OCI-LY7 (cell line): ENCODE results near the gene SETD7. TPM values are rescaled to one million over a fixed set of nuclear protein-coding genes. Genes with fewer than 3 reads are reported as not detected.

Experiments used
- BruUV-seq: library from RNA; stranded (reverse); fragments of 400-500 nt; replicated peaks from 2 replicates; lab custom pipeline; 2021; lab: Mats Ljungman, UMichigan
- CTCF ChIA-PET: fragments of 300-600 bp; sonication (Branson Sonifier 250); formaldehyde crosslinking; loops from one replicate; lab custom pipeline; 2022; ENCODE audit warnings: antibody characterized with exemption; ENCODE audit not compliant: unreplicated experiment; lab: Charles Lee
- POLR2A ChIA-PET: fragments of 300-600 bp; sonication (Branson Sonifier 250); formaldehyde crosslinking; loops from one replicate; lab custom pipeline; 2022; ENCODE audit warnings: antibody characterized with exemption; lab: Charles Lee
- DNase-seq: peaks from one replicate; pipeline ENCODE4 v3.0.0-alpha.2; 2015; ENCODE audit warnings: low spot score
- H2AFZ ChIP-seq: fragments of 200-600 bp; sonication (generic), shearing (Covaris generic); 2 replicates; pipeline ENCODE4 v1.6.1; 2014; ENCODE audit warnings: mild to moderate bottlenecking, antibody characterized with exemption, low read length, moderate library complexity
- H3K27ac ChIP-seq: fragments of 200-600 bp; sonication (generic); 2 replicates; pipeline ENCODE4 v1.5.1; 2014; ENCODE audit warnings: mixed run types, low read depth, mild to moderate bottlenecking, moderate library complexity, low read length, inconsistent platforms; ENCODE audit not compliant: poor library complexity, severe bottlenecking
- H3K36me3 ChIP-seq: fragments of 200-600 bp; sonication (generic); 2 replicates; pipeline ENCODE4 v1.6.1; 2014; ENCODE audit warnings: mild to moderate bottlenecking, antibody characterized with exemption, low read length, moderate library complexity, mixed read lengths; ENCODE audit not compliant: insufficient read depth
- H3K4me1 ChIP-seq: fragments of 200-600 bp; sonication (generic); 2 replicates; pipeline ENCODE4 v1.5.1; 2014; ENCODE audit warnings: mild to moderate bottlenecking, low read length; ENCODE audit not compliant: insufficient read depth, poor library complexity, severe bottlenecking
- H3K4me2 ChIP-seq: fragments of 200-600 bp; sonication (generic); 2 replicates; pipeline ENCODE4 v1.6.1; 2014; ENCODE audit warnings: mild to moderate bottlenecking, low read length
- H3K4me3 ChIP-seq: fragments of 200-600 bp; sonication (generic); 2 replicates; pipeline ENCODE4 v1.5.1; 2014; ENCODE audit warnings: mild to moderate bottlenecking, low read depth, low read length; ENCODE audit not compliant: poor library complexity, severe bottlenecking
- H3K79me2 ChIP-seq: fragments of 200-600 bp; sonication (generic); 2 replicates; pipeline ENCODE4 v1.6.1; 2016; ENCODE audit warnings: low read depth, mild to moderate bottlenecking, low read length, moderate library complexity, mixed read lengths; ENCODE audit not compliant: insufficient read depth
- H3K9me2 ChIP-seq: fragments of 200-600 bp; sonication (generic); 2 replicates; pipeline ENCODE4 v1.6.1; 2016; ENCODE audit warnings: mild to moderate bottlenecking, low read length, mixed read lengths; ENCODE audit not compliant: insufficient read depth
- H3K9me3 ChIP-seq: fragments of 200-600 bp; sonication (generic); 2 replicates; pipeline ENCODE4 v1.6.1; 2014; ENCODE audit warnings: mild to moderate bottlenecking, mixed run types, low read length, mixed read lengths
- H4K20me1 ChIP-seq: fragments of 200-600 bp; sonication (generic); 2 replicates; pipeline ENCODE4 v1.6.1; 2014; ENCODE audit warnings: mild to moderate bottlenecking, antibody characterized with exemption, low read length, moderate library complexity, mixed read lengths; ENCODE audit not compliant: insufficient read depth
- EZH2phosphoT487 ChIP-seq: fragments of 200-600 bp; sonication (generic); IDR thresholded peaks from 2 replicates; pipeline ENCODE4 v1.6.1; 2018; ENCODE audit warnings: low read depth, borderline replicate concordance, mild to moderate bottlenecking, mixed run types, antibody characterized with exemption, low read length, moderate library complexity, mixed read lengths
- intact Hi-C: fragments of 100-400 bp; cut with micrococcal nuclease; formaldehyde crosslinking; loops from one replicate; pipeline ENCODE4 v1.10.0; 2022; ENCODE audit not compliant: unreplicated experiment
- total RNA-seq, 2 experiments: library from RNA; depleted of rRNA in 1 of 2; stranded (reverse); fragments of >200 nt in 1 of 2; shearing (Covaris generic) in 1 of 2; gene quantifications; 2 replicates each; pipeline ENCODE4 v1.2.3, GENCODE V29; 2014 to 2022
- TF ChIP-seq, protein P1 (sequence below): fragments of 200-600 bp; sonication (generic); conservative IDR thresholded peaks from 2 replicates; pipeline ENCODE4 v1.5.1; 2014; ENCODE audit warnings: mild to moderate bottlenecking, antibody characterized with exemption, low read length, moderate library complexity, mixed read lengths

Gene SETD7
- total RNA-seq, 2 experiments from 2014 or later = 17.6 to 37.3 TPM

DNA sequence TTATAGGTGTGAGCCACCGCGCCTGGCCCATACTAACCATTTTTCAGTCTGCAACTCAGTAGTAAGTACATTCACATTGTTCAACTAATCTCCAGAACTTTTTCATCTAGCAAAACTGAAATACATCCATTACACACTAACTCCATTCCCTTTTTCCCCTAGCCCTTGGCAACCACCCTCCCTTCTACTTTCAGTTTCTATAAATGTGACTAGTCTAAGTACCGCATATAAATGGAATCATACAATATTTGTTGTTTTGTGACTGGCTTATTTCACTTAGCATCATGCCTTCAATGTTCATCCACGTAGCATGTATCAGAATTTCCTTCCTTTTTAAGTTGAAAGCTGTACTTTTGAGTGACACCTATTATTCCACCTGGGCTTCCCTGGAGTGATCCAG is 44.6 kb upstream of the SETD7 start:
- Histone ChIP-seq H4K20me1 (no peaks in the 10 kb centered on the region), H3K9me3 (no peaks in the 10 kb centered on the region), H3K79me2 (no peaks in the 10 kb centered on the region), H2AFZ (no peak overlapping the region), H3K4me1 (no peaks in the 10 kb centered on the region), H3K36me3 (no peaks in the 10 kb centered on the region), H3K27ac (no peak overlapping the region), H3K4me2 (no peak overlapping the region), H3K9me2 (no peaks in the 10 kb centered on the region), H3K4me3 (no peak overlapping the region)
- POLR2A ChIA-PET = interaction anchor here (0.7 kb wide), 1 partner anchor 916 kb away, joined by 3 read pairs; no protein-coding TSS in a partner anchor
- no TSS peak for BruUV-seq
- intact Hi-C loops = no loop called here
- TF ChIP-seq EZH2phosphoT487 = no peak
- DNase-seq = no peak
- CTCF ChIA-PET = no interaction called here

DNA sequence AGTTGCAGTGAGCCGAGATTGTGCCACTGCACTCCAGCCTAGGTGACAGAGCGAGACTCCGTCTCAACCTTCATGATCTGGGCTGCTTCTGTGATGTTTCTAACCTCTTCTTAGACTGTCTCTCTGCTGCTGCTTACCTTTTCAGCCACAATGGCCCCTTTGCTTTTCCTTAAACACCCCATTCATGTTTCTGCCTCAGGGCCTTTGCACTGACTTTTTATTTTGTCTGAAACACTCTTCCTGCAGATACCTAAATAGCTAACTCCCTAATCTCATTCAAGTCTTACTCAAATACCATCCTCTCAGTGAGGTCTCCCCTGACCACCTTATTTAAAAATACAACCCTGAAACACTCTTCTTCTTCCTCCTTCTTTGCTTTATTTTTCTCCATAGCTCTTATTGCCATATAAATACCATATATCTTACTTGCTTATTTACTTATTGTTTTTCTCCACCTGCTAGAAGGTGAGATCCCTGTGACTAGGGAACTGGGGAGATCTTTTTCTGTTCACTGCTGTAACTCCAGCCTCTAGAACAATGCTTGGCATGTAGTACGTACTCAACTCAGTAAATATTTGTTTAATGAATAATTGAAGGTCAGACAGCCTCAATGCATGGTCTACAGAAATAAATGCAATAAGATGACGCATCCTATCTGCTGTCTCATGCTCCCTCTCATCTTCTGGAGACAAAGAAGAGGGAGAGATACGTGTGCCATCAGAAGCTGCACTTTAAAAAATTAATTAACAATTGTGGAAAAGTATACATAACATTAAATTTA is 43.8 kb upstream of the SETD7 start:
- Histone ChIP-seq H3K4me2 (no peak overlapping the region), H3K4me1 (no peaks in the 10 kb centered on the region), H2AFZ (no peak overlapping the region), H3K9me2 (no peaks in the 10 kb centered on the region), H3K4me3 (no peak overlapping the region), H3K79me2 (no peaks in the 10 kb centered on the region), H4K20me1 (no peaks in the 10 kb centered on the region), H3K27ac (no peak overlapping the region), H3K9me3 (no peaks in the 10 kb centered on the region), H3K36me3 (no peaks in the 10 kb centered on the region)
- intact Hi-C loops = no loop called here
- ChIA-PET CTCF (interaction anchor here (1.1 kb wide), 1 partner anchor 53 kb away, joined by 3 read pairs; no protein-coding TSS in a partner anchor), POLR2A (interaction anchor here (0.7 to 0.8 kb wide), 2 partner anchors 12 to 917 kb away, joined by 3 read pairs; no protein-coding TSS in a partner anchor)
- BruUV-seq = no TSS peak
- no peak for TF ChIP-seq EZH2phosphoT487
- TF ChIP-seq, protein P1, sequence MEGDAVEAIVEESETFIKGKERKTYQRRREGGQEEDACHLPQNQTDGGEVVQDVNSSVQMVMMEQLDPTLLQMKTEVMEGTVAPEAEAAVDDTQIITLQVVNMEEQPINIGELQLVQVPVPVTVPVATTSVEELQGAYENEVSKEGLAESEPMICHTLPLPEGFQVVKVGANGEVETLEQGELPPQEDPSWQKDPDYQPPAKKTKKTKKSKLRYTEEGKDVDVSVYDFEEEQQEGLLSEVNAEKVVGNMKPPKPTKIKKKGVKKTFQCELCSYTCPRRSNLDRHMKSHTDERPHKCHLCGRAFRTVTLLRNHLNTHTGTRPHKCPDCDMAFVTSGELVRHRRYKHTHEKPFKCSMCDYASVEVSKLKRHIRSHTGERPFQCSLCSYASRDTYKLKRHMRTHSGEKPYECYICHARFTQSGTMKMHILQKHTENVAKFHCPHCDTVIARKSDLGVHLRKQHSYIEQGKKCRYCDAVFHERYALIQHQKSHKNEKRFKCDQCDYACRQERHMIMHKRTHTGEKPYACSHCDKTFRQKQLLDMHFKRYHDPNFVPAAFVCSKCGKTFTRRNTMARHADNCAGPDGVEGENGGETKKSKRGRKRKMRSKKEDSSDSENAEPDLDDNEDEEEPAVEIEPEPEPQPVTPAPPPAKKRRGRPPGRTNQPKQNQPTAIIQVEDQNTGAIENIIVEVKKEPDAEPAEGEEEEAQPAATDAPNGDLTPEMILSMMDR = no peak
- DNase-seq = no peak

DNA sequence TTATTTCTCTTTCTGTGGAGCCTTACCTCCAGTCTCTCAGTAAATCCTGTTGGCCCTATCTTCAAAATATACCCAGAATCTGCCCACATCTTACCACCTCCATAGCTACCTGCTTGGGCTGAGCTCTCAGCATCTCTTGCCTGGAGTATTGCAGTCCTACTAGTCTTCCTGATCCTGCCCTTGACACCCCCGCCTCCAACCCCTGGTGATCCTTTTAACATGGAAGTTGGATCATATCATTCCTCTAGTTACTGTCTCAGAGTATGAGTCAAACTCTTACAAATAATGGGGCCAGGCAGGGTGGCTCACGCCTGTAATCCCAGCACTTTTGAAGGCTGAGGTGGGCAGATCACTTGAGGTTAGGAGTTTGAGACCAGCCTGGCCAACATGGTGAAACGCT is 43.1 kb upstream of the SETD7 start:
- H3K9me3 ChIP-seq = no peaks in the 10 kb centered on the region
- ChIA-PET POLR2A (no interaction called here), CTCF (interaction anchor here (1.1 kb wide), 1 partner anchor 54 kb away, joined by 3 read pairs; no protein-coding TSS in a partner anchor)
- no peak overlapping the region for H2AFZ ChIP-seq
- intact Hi-C loops = no loop called here
- no peaks in the 10 kb centered on the region for H4K20me1 ChIP-seq
- no peaks in the 10 kb centered on the region for H3K4me1 ChIP-seq
- no peaks in the 10 kb centered on the region for H3K9me2 ChIP-seq
- BruUV-seq = no TSS peak
- TF ChIP-seq EZH2phosphoT487 = no peak
- TF ChIP-seq, protein P1 = no peak
- no peaks in the 10 kb centered on the region for H3K79me2 ChIP-seq
- no peaks in the 10 kb centered on the region for H3K36me3 ChIP-seq
- no peak for DNase-seq
- no peak overlapping the region for H3K4me2 ChIP-seq
- no peak overlapping the region for H3K27ac ChIP-seq
- no peak overlapping the region for H3K4me3 ChIP-seq
